ENCODE measurements around the gene TLCD2. TPM values are rescaled to one million over a fixed set of nuclear protein-coding genes. Genes with fewer than 3 reads are reported as not detected.
A peak's percentile ranks its signal among the peaks of the same experiment; 100 is the strongest.
"Not testable (repeated sequence)": the region's sequence is repeated elsewhere in the genome, so short reads cannot be mapped to it uniquely, and the experiment has no call there.

Gene TLCD2
- total RNA-seq, 4 donors from 2014 or later, result 0.88 to 8.0 (median 5.4) TPM

- H3K27ac ChIP-seq, result no peak overlapping the region
- H3K4me1 ChIP-seq, result no peaks in the 10 kb centered on the region
- H3K9me3 ChIP-seq, result no peaks in the 10 kb centered on the region
- H3K4me3 ChIP-seq, result no peak overlapping the region
- DNase-seq, result no peak
- no peaks in the 10 kb centered on the region for H3K36me3 ChIP-seq
- TF ChIP-seq POLR2A (IDR thresholded peaks at IDR 0.05), result no peak
- TF ChIP-seq CTCF (IDR thresholded peaks at IDR 0.05), result no peak
- no peaks in the 10 kb centered on the region for H3K27me3 ChIP-seq
- intact Hi-C loops (cut with DNase I; ENCODE audit: low total_unique reads), result no loop called here
Observed at GRCh38 chr17:1693339-1693738, 16.8 kb downstream of the TLCD2 start.

- Histone ChIP-seq H3K4me1 (no peaks in the 10 kb centered on the region), H3K27ac (no peak overlapping the region), H3K9me3 (no peaks in the 10 kb centered on the region), H3K27me3 (no peaks in the 10 kb centered on the region), H3K36me3 (no peaks in the 10 kb centered on the region), H3K4me3 (no peak overlapping the region)
- no peak for TF ChIP-seq POLR2A (IDR thresholded peaks at IDR 0.05)
- TF ChIP-seq CTCF (IDR thresholded peaks at IDR 0.05), result no peak
- intact Hi-C loops (cut with DNase I; ENCODE audit: low total_unique reads), result no loop called here
- no peak for DNase-seq
Observed at GRCh38 chr17:1690544-1691221, 19.5 kb downstream of the TLCD2 start.

DNA sequence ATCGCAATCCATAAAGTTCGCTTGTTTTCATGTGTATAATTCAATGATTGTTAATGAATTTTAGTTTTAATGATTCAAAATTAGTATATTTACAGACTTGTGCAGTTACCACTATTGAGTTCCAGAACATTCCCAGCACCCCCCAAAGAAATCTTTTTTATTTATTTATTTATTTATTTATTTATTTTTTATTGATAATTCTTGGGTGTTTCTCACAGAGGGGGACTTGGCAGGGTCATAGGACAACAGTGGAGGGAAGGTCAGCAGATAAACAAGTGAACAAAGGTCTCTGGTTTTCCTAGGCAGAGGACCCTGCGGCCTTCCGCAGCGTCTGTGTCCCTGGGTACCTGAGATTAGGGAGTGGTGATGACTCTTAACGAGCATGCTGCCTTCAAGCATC, 21.8 kb downstream of the TLCD2 start:
- H3K9me3 ChIP-seq; H3K4me3 ChIP-seq; H3K4me1 ChIP-seq; intact Hi-C loops (cut with DNase I; ENCODE audit: low total_unique reads); H3K36me3 ChIP-seq; H3K27me3 ChIP-seq; H3K27ac ChIP-seq; DNase-seq: not testable (repeated sequence)

GRCh38 chr17:1686086-1686485, 24.1 kb downstream of the TLCD2 start:
- TF ChIP-seq POLR2A (IDR thresholded peaks at IDR 0.05) (no peak), CTCF (IDR thresholded peaks at IDR 0.05) (no peak)
- Histone ChIP-seq H3K4me1 (peaks cover 0 to 7% of the 10 kb centered on the region in 2 donors), H3K9me3 (no peaks in the 10 kb centered on the region)

DNA sequence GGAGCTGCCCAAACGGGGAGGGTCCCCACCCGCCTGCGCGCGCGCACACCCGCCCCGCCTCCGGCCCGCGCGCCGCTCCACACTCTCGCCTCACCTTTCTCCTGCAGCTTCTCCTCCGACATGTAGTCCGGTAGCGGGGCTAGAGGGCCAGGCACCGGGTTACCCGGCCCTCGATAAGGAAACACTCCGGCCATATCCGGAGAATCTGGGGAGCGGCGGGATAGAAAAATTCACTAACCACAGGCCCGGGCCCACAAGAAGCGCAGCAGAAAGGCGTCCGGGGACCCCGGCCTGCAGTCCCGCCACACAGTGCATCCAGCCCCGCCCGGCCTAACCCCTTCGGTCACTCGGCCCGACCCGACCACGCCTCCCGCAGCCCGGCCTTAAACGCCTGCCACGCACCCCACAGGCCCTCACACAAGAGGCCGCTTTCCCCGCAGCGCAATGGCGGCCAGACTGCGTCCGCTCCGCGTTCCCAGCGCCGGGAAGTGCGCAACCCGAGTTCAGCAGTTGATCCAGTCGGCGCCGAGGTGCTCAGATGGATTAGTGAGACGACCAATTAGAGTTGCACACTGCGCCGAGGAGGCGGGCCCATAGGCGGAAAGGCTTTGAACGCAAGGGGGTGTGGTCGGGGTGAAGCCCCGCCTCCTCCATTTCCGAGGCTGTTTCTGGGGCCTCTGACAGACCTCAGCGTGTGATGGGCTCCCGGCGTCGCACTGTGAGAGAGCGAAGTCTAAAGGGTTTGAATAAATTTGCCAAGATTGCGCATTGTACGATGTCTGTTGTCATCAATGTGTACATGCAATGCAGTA, 25.6 kb downstream of the TLCD2 start, which contains the start of gene PRPF8:
PRPF8 (minus strand) TSS at position 490 of the 812 bp plus-strand sequence; CDS start at position 194, 296 bp downstream.
- H3K27ac ChIP-seq, result peak within 1 kb of the TSS; percentile 90 to 91
- intact Hi-C loops (cut with DNase I; ENCODE audit: low total_unique reads), result no loop called here
- TF ChIP-seq CTCF (IDR thresholded peaks at IDR 0.05), result peak in 2 of 4 experiments; percentile 7 to 9
- TF ChIP-seq POLR2A (IDR thresholded peaks at IDR 0.05), result peak; percentile 92 to 97

More at GRCh38 chr17:1686086-1686485, 24.1 kb downstream of the TLCD2 start:
- H3K4me3 ChIP-seq, result no peak overlapping the region
- no peaks in the 10 kb centered on the region for H3K27me3 ChIP-seq
- DNase-seq, result no peak
- no peaks in the 10 kb centered on the region for H3K36me3 ChIP-seq
- H3K27ac ChIP-seq, result no peak overlapping the region
- intact Hi-C loops (cut with DNase I; ENCODE audit: low total_unique reads), result no loop called here

More for the DNA sequence above, 25.6 kb downstream of the TLCD2 start, which contains the start of gene PRPF8:
- no peaks in the 10 kb centered on the region for H3K27me3 ChIP-seq
- H3K4me3 ChIP-seq, result peak within 1 kb of the TSS; percentile 83 to 92
- peak; percentile 98 to 99 for DNase-seq
- H3K36me3 ChIP-seq, result no peaks in the 10 kb centered on the region
- no peaks in the 10 kb centered on the region for H3K9me3 ChIP-seq
- peaks cover 0 to 7% of the 10 kb centered on the region in 2 donors for H3K4me1 ChIP-seq
